Fibroblast of mammary gland (primary cell): ENCODE measurements around the gene ARHGAP29.

Experiments
- DNase-seq: peaks from one replicate; pipeline ENCODE4 v3.0.0-alpha.2; 2010; ENCODE audit warnings: low read depth
- H3K4me3 ChIP-seq: 2 replicates; pipeline ENCODE4 v1.5.1; 2011; ENCODE audit warnings: low read depth, mild to moderate bottlenecking, low read length, moderate library complexity; ENCODE audit not compliant: control insufficient read depth
- TF ChIP-seq, protein P1 (sequence below): conservative IDR thresholded peaks from 2 replicates; pipeline ENCODE4 v1.5.1; 2011; ENCODE audit warnings: low read depth, low read length, inconsistent platforms; ENCODE audit not compliant: control insufficient read depth, insufficient read depth

The ARHGAP29 gene

DNA sequence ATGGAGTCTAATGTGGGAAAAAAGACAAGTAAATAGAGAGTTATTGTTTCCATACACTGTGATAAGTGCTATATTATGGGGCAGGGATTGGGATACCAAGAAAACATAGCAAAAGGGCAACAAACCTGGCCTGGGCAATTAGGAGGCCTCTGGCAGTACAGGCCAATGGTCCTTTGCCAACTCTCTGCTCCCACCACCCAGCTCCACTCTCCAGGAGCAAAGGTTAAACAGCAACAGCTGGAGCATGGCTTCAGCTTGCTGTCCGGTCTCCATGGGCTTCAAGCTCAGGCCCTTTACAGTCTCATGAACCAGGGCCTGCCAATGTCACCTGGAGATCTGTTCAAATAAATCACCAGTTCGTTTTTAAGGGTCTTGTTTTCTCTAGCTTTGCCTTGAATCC lies 37.2 kb upstream of the ARHGAP29 start:
- no peak for DNase-seq
- H3K4me3 ChIP-seq: no peak overlapping the region
- TF ChIP-seq, protein P1, sequence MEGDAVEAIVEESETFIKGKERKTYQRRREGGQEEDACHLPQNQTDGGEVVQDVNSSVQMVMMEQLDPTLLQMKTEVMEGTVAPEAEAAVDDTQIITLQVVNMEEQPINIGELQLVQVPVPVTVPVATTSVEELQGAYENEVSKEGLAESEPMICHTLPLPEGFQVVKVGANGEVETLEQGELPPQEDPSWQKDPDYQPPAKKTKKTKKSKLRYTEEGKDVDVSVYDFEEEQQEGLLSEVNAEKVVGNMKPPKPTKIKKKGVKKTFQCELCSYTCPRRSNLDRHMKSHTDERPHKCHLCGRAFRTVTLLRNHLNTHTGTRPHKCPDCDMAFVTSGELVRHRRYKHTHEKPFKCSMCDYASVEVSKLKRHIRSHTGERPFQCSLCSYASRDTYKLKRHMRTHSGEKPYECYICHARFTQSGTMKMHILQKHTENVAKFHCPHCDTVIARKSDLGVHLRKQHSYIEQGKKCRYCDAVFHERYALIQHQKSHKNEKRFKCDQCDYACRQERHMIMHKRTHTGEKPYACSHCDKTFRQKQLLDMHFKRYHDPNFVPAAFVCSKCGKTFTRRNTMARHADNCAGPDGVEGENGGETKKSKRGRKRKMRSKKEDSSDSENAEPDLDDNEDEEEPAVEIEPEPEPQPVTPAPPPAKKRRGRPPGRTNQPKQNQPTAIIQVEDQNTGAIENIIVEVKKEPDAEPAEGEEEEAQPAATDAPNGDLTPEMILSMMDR: no peak

DNA sequence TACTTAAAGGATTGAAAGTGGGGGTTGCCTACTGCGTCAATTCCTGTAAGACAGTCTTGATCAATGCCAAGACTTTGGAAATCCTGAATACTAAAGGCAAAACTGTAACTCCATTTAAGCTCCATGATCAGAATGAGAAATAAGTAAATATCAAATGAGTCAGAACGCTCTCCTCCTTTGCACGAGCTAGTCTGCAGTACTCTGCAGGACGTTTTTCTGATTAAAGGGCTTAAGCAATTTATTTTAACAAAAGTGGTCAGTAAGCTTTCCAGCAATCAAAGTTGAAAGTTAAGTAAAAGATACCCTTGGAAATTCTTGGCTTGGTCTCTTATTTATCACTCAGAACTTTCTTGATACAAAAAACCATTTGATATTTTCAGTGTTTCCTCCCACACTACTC lies 35.7 kb upstream of the ARHGAP29 start:
- no peak overlapping the region for H3K4me3 ChIP-seq
- TF ChIP-seq, protein P1: no peak
- DNase-seq: peak; percentile 62

DNA sequence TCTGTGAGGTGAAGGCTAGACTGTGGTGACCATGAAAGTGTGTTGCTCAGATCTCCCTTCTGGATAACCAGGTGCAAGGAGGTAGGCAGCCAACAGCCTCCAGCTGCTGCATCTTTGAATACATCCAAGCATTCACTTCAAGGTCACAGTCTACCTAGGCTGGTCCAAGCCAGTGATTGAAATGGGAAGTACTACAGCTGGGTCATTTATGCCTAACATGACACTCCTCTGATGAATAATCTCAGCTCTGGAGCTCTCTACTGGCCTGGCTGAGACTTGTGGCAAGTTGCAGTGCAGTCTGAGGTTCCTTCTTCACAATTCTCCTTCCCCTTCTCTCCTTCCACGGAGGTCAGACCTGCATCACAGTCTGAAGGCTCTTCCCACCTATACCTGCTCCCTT lies 35.0 kb upstream of the ARHGAP29 start:
- no peak overlapping the region for H3K4me3 ChIP-seq
- TF ChIP-seq, protein P1: no peak
- no peak for DNase-seq

DNA sequence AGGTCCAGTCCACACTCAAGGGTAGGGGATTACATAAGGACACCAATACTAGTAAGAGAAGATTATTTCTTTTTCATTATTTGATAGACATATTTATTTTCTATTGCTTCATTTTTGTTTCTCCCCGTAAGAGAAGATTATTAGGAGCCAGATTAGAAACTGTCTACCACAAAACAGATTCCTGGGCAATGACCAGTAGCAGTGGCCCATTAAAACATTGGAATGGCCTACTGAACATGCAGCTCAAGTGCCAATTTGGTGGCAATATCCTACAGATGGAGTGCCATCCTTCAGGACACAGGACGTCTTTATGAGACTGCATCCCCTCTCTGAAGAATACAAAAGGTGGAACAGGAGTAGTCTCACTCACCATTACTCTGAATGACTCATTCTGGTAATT lies 34.0 kb upstream of the ARHGAP29 start:
- TF ChIP-seq, protein P1: no peak
- no peak for DNase-seq

DNA sequence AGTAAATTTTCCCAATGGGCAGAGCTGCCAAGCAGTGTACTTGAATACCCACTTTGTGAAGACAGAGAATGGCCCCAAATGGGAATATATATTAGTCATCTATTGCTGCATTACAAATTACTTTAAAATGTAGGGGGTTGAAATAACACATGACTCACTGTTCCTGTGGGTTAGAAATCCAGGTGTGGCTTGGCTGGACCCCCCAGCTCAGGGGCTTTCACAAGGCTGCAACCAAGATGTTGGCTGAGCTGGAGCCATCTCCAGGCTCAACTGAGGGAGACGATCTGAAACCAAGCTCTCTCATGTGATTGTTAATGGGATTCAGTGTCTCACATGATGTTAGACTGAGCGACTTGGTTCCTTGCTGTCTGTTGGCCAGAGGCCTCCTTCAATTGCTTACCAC lies 33.4 kb upstream of the ARHGAP29 start:
- H3K4me3 ChIP-seq: no peak overlapping the region
- peak; percentile 95 for DNase-seq
- TF ChIP-seq, protein P1: no peak

More for the DNA sequence above, 34.0 kb upstream of the ARHGAP29 start:
- H3K4me3 ChIP-seq: no peak overlapping the region

DNA sequence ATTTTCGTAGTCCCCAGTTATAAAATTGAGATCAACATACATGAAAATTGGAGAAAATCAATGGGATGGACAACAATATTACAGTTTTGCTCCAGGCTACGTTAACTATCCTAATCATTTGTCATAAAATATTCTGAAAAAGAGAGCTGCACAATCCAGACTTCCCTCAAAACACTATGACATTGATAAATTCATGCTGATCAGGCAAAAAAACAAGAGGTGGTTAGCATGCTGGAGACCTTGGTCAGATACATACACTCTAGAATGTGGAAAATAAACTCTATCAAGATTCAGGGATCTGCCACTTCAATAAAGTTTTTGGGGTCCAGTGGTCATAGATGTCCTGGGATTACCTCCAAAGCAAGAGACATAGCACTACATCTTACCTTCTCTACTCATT lies 32.5 kb upstream of the ARHGAP29 start:
- TF ChIP-seq, protein P1: no peak
- DNase-seq: no peak
- H3K4me3 ChIP-seq: no peak overlapping the region

DNA sequence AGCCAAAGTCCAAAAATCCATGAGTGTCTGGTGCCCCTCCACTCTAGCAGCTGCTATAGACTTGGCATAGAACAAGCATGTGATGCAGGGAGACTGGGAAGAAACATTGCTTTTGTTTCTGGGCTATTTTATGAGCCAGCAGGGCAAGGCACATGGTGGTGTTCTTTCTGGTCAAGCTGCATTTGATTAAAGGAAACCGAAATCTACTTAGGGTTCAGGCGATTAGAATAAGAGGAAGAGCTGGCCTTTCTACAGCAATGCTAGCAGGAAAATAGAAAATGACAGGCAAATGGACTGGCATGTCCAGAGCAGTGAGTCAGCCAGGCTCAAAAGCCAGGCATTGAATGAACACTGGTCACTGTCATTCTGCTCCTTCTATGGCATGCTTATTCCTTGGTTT lies 28.5 kb upstream of the ARHGAP29 start:
- DNase-seq: peak; percentile 62
- TF ChIP-seq, protein P1: no peak
- H3K4me3 ChIP-seq: no peak overlapping the region
